SK-N-SH treated with all-trans-retinoic acid at 6 μM for 48 hours (cell line): ENCODE results near the gene PALB2.

Source experiments
- CSDC2 ChIP-seq: fragments of 250-450 bp; sonication (Bioruptor Pico); IDR thresholded peaks from 2 replicates; pipeline ENCODE4 v1.5.0; 2020; ENCODE audit warnings: mild to moderate bottlenecking, moderate library complexity
- GLIS3 ChIP-seq: fragments of 250-450 bp; sonication (Bioruptor Pico); IDR thresholded peaks from 2 replicates; pipeline ENCODE4 v1.5.0; 2020; ENCODE audit warnings: mild to moderate bottlenecking, moderate library complexity
- OSR1 ChIP-seq: fragments of 250-450 bp; sonication (Bioruptor Pico); IDR thresholded peaks from 2 replicates; pipeline ENCODE4 v1.8.0; 2022; ENCODE audit warnings: moderate library complexity, mild to moderate bottlenecking, inconsistent platforms
- PPARA ChIP-seq: fragments of 250-450 bp; sonication (Bioruptor Pico); IDR thresholded peaks from 2 replicates; pipeline ENCODE4 v1.5.0; 2020; ENCODE audit warnings: mild to moderate bottlenecking, borderline replicate concordance
- ZC3H10 ChIP-seq: fragments of 250-450 bp; sonication (Bioruptor Pico); IDR thresholded peaks from 2 replicates; pipeline ENCODE4 v1.5.1; 2021; ENCODE audit warnings: mild to moderate bottlenecking, moderate library complexity
- ZFP3 ChIP-seq: fragments of 250-450 bp; sonication (Bioruptor Pico); IDR thresholded peaks from 2 replicates; pipeline ENCODE4 v1.5.0; 2020; ENCODE audit warnings: mild to moderate bottlenecking, moderate library complexity
- ZFP30 ChIP-seq: fragments of 450-650 bp; formaldehyde crosslinking; IDR thresholded peaks from 2 replicates; pipeline ENCODE4 v1.5.0; 2022; ENCODE audit warnings: mild to moderate bottlenecking, moderate library complexity
- ZNF565 ChIP-seq: fragments of 450-650 bp; formaldehyde crosslinking; conservative IDR thresholded peaks from 2 replicates; pipeline ENCODE4 v1.5.0; 2020; ENCODE audit warnings: low read depth, mild to moderate bottlenecking, moderate library complexity
- ZNF8 ChIP-seq: fragments of 450-650 bp; formaldehyde crosslinking; IDR thresholded peaks from 2 replicates; pipeline ENCODE4 v1.5.0; 2020; ENCODE audit warnings: mild to moderate bottlenecking, moderate library complexity
- TF ChIP-seq, protein P1 (sequence below): fragments of 250-450 bp; sonication (Bioruptor Pico); IDR thresholded peaks from 2 replicates; pipeline ENCODE4 v1.8.0; 2020; ENCODE audit warnings: mild to moderate bottlenecking, moderate library complexity, borderline replicate concordance

DNA sequence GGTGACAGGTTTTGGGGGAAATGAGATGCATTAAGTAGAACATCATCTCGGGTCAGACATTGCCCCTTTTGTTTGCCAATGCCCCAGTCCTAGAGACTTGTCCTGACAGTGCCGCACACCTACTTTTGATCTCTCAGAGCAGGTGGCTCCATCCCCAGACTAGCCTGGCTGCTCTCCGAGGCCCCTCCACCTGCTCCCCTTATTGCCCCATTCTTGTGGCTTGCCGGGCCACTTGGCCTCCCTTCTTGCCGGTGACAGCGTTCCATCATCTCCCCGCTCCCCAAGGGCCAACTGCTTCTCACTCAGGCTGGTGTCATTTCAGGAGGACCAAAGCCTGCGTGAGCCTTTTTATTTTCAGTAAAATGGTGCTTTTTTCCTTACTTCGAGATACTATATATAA, 68.7 kb downstream of the PALB2 start:
- TF ChIP-seq ZNF565 (no peak), ZNF8 (CRISPR knock-in tag) (no peak), ZC3H10 (CRISPR knock-in tag) (no peak), ZFP30 (CRISPR knock-in tag) (no peak), PPARA (no peak), CSDC2 (no peak), ZFP3 (CRISPR knock-in tag) (no peak), OSR1 (CRISPR knock-in tag) (no peak), GLIS3 (CRISPR knock-in tag) (no peak)
- TF ChIP-seq, protein P1, sequence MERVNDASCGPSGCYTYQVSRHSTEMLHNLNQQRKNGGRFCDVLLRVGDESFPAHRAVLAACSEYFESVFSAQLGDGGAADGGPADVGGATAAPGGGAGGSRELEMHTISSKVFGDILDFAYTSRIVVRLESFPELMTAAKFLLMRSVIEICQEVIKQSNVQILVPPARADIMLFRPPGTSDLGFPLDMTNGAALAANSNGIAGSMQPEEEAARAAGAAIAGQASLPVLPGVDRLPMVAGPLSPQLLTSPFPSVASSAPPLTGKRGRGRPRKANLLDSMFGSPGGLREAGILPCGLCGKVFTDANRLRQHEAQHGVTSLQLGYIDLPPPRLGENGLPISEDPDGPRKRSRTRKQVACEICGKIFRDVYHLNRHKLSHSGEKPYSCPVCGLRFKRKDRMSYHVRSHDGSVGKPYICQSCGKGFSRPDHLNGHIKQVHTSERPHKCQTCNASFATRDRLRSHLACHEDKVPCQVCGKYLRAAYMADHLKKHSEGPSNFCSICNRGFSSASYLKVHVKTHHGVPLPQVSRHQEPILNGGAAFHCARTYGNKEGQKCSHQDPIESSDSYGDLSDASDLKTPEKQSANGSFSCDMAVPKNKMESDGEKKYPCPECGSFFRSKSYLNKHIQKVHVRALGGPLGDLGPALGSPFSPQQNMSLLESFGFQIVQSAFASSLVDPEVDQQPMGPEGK (CRISPR knock-in tag), result no peak
